DMS53 (cell line): ENCODE measurements around the gene STARD5.

Experiments used
- DNase-seq: peaks from one replicate; lab custom pipeline; 2025; lab: John Stamatoyannopoulos, UW

STARD5 gene

GRCh38 chr15:81292523-81293001 lies 31.4 kb downstream of the STARD5 start:
- DNase-seq, result no peak

- DNase-seq, result no peak
Measured at GRCh38 chr15:81291916-81292522, 31.9 kb downstream of the STARD5 start.

DNA sequence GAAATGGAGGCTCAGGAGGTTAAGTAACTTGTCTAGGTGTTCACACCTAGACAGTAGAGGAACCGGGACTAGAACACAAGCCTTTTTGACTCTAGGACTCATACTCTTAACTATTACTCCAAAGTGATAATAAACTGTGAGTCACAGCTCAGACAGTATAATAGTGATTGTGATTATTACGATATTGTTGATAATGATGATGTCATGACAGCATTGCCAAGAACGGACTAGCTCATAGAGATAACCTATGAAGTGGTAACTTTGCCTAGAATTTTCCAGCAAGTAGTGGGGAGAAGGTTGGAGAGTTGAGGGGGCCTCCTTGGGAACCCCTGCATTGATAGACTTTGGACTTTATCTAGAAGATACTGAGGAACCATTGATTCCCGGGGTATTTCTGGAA lies 34.0 kb downstream of the STARD5 start:
- no peak for DNase-seq

DNA sequence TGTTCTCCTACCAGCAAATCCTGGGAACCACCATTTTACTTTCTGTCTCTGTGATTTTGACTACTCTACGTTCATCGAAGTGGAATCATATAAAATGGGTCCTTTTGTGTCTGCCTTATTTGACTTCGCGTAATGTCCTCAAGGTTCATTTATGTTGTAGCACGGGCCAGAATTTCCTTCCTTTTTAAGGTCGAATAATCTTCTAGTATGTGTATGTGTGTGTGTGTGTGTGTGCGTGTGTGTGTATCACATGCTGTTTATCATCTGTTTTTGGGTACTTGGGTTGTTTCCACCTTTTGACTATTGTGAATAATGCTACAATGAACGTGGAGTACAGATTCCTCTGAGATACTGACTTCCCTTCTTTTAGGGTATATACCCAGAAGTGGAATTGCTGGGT lies 35.3 kb downstream of the STARD5 start:
- DNase-seq, result no peak

- no peak for DNase-seq
Measured at GRCh38 chr15:81288040-81288439, 35.9 kb downstream of the STARD5 start.

DNA sequence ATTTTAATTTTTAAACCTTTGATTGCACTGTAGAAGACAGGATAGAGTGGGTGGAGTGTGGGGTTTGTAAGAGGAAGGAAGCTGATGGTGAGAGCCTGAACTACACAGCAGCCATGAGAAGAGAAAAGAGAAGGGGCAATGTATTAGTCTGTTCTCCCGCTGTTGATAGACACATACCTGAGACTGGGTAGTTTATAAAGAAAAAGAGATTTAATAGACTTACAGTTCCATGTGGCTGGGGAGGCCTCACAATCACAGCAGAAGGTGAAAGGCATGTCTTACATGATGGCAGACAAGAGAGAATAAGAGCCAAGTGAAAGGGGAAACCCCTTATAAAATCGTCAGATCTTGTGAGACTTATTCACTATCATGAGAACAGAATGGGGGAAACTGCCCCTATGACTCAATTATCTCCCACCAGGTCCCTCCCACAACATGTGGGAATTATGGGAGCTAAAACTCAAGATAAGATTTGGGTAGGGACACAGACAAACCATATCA lies 37.3 kb downstream of the STARD5 start:
- no peak for DNase-seq

DNA sequence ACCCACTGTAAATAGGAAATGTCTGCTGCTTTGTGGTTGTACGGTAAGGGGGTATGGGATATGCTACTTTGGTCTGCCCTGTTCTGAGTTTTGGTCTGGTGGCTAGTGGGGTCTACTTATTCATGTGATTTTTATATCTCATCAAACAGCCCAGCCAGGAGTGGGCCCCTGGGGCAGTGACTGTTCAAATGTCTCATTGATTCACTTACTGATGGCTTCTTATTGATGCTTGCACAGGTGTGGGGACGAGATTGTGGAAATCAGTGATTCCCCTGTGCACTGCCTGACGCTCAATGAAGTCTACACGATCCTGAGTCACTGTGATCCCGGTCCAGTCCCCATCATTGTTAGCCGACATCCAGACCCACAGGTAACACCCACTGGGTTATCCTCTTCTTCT lies 38.5 kb downstream of the STARD5 start:
- no peak for DNase-seq

- no peak for DNase-seq
Measured at GRCh38 chr15:81284256-81285031, 39.5 kb downstream of the STARD5 start.

DNA sequence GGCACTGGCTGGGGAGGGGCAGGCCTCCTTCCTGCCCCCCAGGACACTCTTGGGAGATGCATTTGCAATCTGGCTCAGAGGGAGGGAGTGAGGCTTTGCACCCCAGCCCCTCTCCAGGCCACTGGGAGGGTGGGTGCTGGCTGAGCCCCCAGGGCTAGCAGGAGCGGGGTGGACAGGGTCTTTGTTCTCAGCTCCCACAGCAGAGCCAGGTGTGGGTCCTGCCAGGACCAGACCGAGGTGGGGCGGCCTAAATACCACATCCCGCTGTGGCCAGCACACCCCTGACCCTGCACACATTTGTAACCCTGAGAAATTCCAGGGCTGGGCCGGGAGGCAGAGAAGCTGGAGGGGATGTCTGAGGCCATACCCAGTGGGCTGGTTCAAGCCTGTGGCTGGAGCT lies 41.0 kb downstream of the STARD5 start:
- DNase-seq, result no peak

DNA sequence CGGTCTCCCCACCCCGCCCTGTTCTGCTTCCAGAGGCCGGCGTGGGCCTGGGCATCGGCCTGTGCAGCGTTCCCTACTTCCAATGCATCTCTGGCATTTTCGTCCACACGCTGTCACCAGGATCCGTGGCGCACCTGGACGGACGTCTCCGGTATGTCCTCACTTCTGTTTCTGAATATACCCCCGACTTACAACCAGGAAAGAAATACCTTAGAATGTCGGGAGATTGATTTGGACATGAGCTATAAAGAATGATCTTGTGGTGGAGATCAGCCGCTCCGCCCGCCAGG lies 41.4 kb downstream of the STARD5 start:
- DNase-seq, result no peak

DNA sequence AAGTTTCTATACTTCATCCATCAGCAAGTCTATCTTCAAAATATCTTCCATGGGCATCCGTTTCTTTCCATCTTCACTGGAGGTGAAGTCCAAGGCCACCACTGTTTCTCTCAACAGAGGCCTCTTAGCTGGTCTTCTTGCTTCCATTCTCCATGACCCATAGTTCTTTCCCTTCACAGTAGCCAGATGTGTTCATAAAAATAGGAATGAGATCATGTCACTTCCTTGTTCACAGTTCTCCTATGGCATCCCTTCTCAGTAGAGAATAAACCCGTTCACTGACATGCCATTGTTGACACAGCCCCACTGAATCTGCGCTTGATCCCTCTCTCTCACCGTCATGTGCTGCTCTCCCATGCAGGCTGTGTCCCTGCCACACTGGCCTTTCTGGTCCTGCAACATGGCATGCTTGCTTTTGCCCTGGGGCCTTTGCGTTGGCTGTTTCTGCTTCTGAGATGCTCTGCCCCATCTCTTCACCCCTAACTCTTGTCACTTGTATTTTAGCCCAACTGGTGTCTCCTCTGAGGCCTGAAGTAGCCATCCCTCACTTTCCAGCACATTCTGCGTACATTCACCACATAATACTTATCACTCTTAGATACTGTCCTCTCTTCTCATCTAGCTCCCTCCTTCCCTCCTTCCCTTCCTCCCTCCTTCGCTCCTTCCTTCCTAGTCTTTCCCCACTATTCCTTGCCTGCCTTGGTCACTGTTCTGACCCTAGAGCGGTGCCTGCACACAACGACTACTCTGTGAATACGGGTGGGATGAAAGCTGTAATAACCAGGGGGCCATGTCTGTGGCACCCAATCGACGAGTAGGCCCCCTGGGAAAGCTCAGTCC lies 42.0 kb downstream of the STARD5 start:
- DNase-seq, result peak; percentile 8

DNA sequence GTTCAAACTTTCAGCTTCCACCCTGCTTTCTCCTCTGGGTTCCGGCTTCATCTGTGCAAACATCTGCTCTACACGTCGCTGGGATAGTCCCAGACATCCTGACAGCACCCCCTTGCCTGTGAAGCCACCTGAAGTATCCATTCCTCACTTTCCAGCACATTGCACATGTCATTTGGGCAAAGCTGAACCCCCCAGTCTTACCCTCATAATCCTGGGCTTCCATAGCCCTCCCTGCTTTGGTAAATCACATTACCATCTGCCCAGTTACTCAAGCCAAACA lies 42.5 kb downstream of the STARD5 start:
- DNase-seq, result no peak

- no peak for DNase-seq
Measured at GRCh38 chr15:81280696-81281455, 43.1 kb downstream of the STARD5 start.

- no peak for DNase-seq
Measured at GRCh38 chr15:81279621-81280485, 44.1 kb downstream of the STARD5 start.

GRCh38 chr15:81278306-81279029 lies 45.5 kb downstream of the STARD5 start:
- no peak for DNase-seq

DNA sequence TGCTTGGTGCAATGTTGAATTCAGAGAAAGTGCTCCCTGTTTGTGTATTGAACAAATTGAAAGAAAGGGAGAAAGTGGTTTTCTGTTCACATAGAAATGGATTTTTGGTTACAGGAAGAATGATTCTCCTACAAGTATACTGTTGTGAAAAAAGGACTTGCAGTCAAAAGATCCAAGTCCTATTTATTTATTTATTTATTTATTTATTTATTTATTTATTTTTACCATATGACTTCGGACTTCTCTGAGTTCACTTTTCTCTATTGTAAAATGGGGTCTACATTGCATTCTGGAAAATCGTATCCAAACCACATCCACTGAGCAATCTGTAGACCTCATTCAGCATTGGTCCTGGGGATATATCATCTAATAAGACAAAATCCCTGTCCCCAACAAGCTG lies 46.1 kb downstream of the STARD5 start:
- no peak for DNase-seq

DNA sequence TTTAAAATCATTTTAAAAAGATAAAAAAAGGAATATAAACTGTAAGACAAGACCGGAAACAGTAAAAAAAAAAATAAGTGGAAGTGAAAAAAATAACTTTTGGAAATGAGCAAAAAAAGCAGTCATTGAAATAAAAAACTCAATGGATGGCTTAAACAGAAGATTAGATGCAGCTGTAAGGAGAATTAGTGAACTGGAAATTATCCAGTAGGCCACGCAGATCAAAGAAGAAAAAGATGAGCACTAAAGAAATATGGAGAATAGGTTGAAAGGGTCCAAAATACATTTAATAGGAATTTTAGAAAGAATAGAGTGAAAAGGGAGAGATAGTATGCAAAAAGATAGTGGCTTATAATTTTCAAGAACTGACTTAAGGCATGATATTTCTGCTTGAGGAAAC lies 47.0 kb downstream of the STARD5 start:
- DNase-seq, result peak; percentile 7

DNA sequence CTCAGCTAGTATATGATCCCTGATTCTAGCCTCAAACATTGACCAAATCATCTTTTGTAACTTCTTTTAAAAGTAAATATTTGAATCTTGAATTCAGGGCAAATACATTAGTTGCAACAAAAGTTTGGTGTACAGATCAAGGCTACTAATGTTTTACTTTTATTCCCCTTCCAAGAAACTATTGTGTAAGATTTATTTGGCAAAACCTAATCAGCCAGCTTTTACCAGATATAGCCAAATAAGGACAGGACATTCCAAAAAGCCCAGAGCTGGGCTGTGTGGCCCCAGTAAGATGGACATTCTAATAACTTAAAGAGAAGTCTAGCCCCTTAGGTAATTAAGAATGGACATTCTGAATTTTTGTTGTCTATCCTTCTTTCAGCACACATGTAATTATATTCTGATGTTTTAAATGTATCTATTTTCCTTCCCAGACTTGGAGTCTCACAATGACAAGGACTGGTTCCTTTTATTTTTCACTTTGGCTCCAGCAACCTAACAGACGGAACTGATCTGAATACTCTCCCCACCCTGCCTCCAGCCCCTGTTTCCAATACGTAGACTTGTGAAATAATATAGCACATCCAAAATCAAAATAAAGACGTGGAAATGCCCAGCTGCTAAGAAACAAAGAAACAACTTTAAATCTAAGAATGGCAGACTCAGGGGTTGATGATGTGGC lies 48.1 kb downstream of the STARD5 start:
- no peak for DNase-seq

DNA sequence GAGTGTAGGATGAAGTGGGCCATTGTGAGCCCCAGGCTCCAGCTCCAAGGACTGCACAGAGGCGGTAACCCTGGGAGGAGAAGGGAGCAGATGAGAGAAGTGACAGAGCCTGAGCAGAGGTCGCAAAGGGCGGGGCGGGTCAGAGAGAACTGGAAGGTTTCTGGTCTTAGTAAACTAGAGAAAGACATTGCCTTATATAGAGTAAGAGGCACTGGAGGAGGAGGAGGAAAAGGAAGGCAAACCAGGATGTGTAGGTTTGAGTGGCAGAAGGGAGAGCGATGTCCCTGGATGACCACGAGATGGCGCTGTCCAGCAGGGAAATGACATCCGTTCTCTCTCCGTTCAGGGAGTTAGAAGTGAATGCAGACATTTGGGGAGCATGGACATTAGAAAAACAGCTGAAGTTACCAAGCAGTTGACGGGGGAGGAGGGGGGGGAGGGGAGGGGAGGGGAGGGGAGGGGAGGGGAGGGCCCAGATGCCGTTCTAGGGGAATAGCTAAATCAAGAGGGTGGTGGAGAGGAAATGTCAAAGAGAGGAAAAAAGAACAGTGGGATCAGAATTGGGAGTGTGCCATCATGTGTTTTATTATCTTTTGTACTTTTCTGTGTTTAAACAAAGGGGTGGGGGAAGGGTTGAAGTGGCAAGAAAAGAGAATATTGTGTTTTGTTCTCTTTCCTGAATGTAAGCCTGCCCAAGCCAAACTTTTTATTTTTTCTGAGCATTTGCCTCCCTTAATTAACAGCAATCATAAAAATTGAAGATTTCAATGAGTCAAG lies 48.8 kb downstream of the STARD5 start:
- DNase-seq, result peak; percentile 77
